Renal cortical epithelial cell (primary cell): Measurements from ENCODE around the gene CLCA1. TPM values are rescaled to one million over a fixed set of nuclear protein-coding genes. Genes with fewer than 3 reads are reported as not detected.

Source experiments
- DNase-seq: peaks from one replicate; pipeline ENCODE4 v3.0.0-alpha.2; 2011; ENCODE audit warnings: low read depth
- total RNA-seq: library from RNA; depleted of rRNA; stranded (reverse); fragments of >200 nt; gene quantifications from 2 replicates; pipeline ENCODE4 v1.2.3, GENCODE V29; 2014

The CLCA1 gene, protein sequence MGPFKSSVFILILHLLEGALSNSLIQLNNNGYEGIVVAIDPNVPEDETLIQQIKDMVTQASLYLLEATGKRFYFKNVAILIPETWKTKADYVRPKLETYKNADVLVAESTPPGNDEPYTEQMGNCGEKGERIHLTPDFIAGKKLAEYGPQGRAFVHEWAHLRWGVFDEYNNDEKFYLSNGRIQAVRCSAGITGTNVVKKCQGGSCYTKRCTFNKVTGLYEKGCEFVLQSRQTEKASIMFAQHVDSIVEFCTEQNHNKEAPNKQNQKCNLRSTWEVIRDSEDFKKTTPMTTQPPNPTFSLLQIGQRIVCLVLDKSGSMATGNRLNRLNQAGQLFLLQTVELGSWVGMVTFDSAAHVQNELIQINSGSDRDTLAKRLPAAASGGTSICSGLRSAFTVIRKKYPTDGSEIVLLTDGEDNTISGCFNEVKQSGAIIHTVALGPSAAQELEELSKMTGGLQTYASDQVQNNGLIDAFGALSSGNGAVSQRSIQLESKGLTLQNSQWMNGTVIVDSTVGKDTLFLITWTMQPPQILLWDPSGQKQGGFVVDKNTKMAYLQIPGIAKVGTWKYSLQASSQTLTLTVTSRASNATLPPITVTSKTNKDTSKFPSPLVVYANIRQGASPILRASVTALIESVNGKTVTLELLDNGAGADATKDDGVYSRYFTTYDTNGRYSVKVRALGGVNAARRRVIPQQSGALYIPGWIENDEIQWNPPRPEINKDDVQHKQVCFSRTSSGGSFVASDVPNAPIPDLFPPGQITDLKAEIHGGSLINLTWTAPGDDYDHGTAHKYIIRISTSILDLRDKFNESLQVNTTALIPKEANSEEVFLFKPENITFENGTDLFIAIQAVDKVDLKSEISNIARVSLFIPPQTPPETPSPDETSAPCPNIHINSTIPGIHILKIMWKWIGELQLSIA
- total RNA-seq: not detected in 2 replicates

GRCh38 chr1:86468501-86468977, at the start of gene CLCA1:
CLCA1 (plus strand) TSS chr1:86468927; CDS start chr1:86468972, 45 bp downstream.
- no peak for DNase-seq

- peak; percentile 36 for DNase-seq
Observed at GRCh38 chr1:86419277-86419903, 49.3 kb upstream of the CLCA1 start.

DNA sequence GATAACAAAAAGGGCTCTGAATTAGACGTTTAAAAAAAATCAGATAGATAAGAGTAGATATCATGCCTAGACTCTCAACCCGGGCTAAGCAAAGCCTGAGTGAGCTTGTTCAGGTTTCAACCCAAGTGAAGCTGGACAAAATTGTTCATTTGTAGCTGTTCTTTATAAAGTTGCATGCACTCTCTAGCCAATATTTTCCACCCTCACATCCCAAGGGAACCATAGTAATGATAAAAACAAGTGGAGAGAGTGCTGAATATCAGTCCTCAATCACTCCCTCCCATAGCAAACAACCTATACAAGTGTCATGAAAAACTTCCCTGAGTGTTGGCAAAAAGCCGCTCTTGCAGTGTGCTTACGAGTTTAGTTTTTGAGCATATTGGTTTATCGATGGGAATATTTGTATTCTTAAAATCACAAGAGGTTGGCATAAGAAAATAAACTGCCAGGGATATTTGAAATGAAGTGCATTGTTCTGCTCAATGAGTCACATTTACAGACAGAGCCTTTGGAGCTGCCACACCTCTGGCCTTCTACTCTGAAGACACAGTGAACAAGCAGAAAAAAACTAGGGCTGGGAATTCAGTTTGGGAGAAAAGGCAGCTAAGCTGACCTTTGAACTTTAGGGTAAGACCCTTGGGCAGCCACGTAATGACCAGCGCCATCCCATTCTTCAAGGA, 47.0 kb upstream of the CLCA1 start:
- peak; percentile 60 for DNase-seq

- DNase-seq: no peak
Observed at GRCh38 chr1:86423473-86423872, 45.3 kb upstream of the CLCA1 start.

- no peak for DNase-seq
Observed at GRCh38 chr1:86423873-86424272, 44.9 kb upstream of the CLCA1 start, which contains the start of gene CLCA2. CLCA2 (plus strand) TSS chr1:86424171; CDS start chr1:86424248, 77 bp downstream.

DNA sequence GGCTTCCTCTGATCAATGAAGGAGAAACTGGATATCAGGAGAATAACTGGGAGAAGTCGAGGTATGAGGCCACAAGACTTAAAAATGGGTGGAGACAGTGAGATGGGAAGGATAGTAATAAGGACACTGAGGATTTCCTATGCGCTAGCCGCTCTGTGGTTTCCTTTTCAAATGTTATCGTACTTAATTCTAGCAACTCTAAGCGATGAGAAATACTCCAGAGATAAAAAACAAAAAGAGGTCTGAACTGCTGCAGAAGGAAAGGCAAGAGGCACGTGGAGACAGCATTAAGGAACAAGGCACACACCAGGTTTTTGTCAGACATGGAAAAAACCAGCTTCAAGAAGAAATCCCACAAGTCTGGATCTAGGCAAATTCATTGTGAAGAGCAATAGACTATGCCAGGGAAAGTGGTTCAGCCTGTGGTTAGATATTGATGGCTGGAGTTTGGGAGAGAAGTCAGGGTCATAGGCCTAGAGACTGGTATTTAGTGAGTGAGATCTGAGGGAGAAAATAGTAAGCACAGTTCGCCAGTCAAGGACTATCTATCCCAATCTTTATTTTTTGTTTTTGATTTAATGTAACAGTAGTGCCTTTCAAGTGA, 39.5 kb upstream of the CLCA1 start:
- DNase-seq: peak; percentile 58

DNA sequence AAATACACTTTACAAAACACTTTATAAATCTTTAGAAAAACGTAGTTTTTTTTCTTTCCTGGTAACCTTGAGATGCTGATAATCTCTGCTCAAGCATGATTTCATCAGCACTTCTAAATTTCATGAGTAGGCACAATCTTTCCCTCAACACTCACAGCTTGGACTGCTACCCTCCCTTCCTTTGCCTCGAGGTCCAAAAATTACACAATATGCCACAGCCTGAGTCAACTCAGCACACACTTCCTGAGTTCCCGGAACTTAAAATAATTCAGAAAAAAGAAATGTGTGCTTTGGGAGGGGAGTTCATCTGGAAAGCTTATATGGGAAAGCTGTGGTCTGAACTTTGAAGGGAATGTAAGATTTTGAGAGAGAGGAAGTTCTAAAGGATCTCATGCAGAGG, 38.9 kb upstream of the CLCA1 start:
- DNase-seq: peak; percentile 98

DNA sequence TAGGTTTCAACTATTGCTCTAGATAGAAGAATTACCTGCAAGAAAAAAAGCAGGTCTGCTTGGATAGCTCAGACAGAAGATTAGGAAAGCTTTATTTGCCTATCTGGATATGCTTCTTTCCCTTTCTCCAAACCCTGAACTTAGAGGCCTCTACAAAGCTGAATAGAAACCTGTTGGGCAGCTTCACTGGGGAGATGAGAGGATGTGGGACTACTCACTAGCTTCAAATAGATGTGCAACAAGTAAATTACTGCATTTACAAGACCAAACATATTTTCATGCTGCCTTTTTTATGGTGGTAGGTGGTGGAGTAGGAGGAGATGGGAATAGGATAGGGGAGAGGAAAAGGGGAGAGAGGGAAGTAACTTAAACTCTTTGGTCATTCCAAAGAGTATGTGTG, 38.4 kb upstream of the CLCA1 start:
- DNase-seq: peak; percentile 13

GRCh38 chr1:86434059-86434458, 34.7 kb upstream of the CLCA1 start:
- DNase-seq: no peak

DNA sequence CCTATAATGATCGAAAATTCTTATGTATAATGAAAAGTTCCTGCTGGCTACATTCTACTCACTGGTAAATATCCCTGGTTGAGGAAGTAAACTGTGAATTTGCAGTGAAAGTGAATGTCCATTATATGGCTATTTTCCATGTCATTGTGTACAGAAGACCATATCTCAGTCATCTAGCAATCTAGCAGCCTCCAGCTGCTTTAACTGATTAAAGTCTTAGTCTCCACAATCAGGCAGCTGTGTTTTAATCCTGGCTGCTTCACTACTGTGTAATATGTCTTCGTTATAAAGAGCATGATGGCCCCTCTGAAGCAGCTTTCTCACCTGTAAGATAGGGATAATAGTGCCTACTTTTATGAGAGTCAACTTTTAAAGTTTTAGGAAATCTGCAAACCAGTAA, 33.4 kb upstream of the CLCA1 start:
- no peak for DNase-seq

GRCh38 chr1:86436041-86436440, 32.7 kb upstream of the CLCA1 start:
- peak; percentile 65 for DNase-seq

DNA sequence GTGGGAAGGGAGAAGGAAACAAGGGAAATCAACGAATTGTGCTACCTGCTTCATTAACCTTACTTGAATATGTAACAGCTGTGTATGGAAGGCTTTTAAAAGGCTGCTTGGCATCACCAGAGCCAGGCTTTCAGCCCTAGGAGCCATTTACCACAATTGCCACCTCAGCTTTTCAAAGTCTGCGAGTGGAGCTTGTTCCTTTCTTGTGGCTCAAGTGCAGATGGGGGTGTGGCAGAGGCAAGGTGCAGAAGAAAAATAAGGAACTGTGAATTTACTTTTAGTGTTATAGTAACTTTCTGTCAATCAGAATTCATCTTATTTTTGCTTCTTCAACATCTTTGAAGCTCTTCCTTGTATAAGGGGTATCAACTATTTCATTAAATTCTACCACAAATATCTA, 27.1 kb upstream of the CLCA1 start:
- no peak for DNase-seq

GRCh38 chr1:86441997-86442396, 26.7 kb upstream of the CLCA1 start:
- no peak for DNase-seq

GRCh38 chr1:86445919-86446318, 22.8 kb upstream of the CLCA1 start:
- no peak for DNase-seq

DNA sequence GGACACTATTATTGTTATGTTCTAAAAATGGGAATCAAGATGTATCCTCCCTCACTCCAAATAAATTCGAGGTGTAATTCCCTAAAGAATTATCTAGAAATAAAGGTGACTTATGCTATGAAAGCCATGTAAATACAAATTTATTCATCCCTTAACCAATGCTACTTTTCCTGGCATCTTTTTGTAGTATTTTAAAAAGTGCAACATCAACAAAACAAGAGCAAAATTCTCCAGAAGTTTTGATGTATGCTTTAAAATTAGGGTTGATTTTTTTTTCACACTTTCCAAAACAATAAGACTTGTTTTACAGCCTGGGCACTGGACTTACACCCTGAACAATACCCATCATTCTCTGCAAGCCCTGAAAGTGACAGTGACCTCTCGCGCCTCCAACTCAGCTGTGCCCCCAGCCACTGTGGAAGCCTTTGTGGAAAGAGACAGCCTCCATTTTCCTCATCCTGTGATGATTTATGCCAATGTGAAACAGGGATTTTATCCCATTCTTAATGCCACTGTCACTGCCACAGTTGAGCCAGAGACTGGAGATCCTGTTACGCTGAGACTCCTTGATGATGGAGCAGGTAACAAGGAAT, 21.4 kb upstream of the CLCA1 start:
- DNase-seq: no peak

DNA sequence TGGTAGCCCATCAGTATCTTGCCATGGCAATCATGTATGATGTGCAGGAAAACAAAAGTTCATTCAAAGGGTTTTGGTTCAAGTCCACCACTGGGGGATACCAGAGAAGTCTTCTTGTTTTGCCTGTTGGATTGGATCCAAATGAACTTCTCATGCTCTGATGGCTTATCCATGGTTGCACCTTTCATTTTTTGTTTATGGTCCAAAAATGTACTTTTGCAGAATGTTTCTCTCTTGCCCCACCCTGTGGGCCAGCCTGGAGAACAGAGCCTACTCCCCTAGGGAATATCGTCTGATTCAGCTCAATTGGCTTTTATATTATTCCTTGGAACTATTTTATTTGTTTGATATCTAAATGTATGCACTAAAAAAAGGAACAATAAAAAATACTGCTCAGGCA, 20.1 kb upstream of the CLCA1 start:
- DNase-seq: no peak

GRCh38 chr1:86449103-86449502, 19.6 kb upstream of the CLCA1 start:
- DNase-seq: no peak

DNA sequence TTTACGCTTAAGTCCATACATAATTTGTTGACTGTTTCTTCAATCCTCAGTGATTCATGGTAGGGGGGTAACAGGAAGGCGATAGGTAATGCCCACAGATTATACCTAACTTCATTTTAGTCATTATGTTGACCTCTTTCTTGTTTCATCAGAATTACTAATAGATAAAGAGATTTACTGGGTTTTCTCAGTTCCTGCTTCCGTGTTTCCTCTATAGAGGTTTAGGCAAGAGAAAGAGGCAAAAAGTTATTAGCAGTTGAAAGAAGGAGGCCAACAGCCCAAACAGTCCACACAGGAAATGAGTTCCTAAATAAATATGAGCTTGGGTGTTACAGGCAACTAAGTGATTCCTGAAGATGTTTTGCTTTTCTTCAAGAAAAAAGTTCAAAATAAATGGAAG, 17.9 kb upstream of the CLCA1 start:
- no peak for DNase-seq

DNA sequence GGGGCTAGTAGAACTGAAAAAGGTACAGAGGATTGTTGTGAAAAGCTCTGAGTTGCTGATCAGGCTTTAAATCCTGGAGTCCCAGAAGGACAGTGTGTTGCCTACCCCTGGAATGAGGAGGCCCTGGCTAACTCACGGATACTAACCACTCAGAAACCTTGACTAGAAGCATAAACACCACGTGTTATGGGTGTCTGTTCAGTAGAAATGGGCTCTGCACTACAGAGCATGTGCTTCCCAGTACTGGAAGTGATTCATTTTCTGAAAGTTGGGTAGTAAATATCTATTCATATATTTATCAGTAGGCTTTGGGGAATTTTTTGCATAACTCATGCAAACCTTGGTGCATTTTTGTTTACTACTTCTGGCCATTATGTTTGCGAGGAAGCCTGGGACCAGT, 15.1 kb upstream of the CLCA1 start:
- no peak for DNase-seq

DNA sequence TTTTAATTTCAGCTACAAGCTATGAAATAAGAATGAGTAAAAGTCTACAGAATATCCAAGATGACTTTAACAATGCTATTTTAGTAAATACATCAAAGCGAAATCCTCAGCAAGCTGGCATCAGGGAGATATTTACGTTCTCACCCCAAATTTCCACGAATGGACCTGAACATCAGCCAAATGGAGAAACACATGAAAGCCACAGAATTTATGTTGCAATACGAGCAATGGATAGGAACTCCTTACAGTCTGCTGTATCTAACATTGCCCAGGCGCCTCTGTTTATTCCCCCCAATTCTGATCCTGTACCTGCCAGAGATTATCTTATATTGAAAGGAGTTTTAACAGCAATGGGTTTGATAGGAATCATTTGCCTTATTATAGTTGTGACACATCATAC, 13.7 kb upstream of the CLCA1 start:
- DNase-seq: no peak

GRCh38 chr1:86460998-86461397, 7.7 kb upstream of the CLCA1 start:
- DNase-seq: no peak
